ENCODE results near the gene CCDC186. TPM values are rescaled to one million over a fixed set of nuclear protein-coding genes. Genes with fewer than 3 reads are reported as not detected.

The CCDC186 gene
- total RNA-seq, 5 donors from 2014 or later (not counting 1 experiment from before 2014, with no cell fraction given): 25.2 to 46.7 (median 27.0) TPM

- Histone ChIP-seq H3K36me3 (ENCODE audit: control insufficient read depth in 2 of 2, extremely low read depth in 1 of 2, insufficient read depth in 1 of 2, low read length in 1 of 2) (no peaks in the 10 kb centered on the region), H3K27me3 (replicated peaks in 1 of 2; ENCODE audit: control insufficient read depth in 2 of 2, extremely low read depth in 1 of 2, insufficient read depth in 2 of 2, low read length in 1 of 2) (peaks cover 0 to 7% of the 10 kb centered on the region in 2 experiments), H3K4me1 (ENCODE audit: control insufficient read depth in 1 of 2, extremely low read depth in 1 of 2, insufficient read depth in 2 of 2, low read length in 2 of 2) (peaks cover 26 to 48% of the 10 kb centered on the region in 2 experiments), H3K9me3 (no peaks in the 10 kb centered on the region), H3K27ac (ENCODE audit: low read length) (no peak overlapping the region), H3K4me3 (ENCODE audit: control insufficient read depth in 1 of 2, extremely low read depth in 1 of 2, low read length in 1 of 2) (no peak overlapping the region)
- ATAC-seq (replicated peaks in 1 of 4): no peak
- CTCF ChIA-PET: no interaction called here
- no peak for DNase-seq
- POLR2A ChIA-PET: no interaction called here
- Mint-ChIP-seq H3K27me3 (peaks cover 4 to 7% of the 10 kb centered on the region in 2 donors), H3K4me1 (peaks cover 31 to 37% (median 34%) of the 10 kb centered on the region in 3 donors), H3K9me3 (no peaks in the 10 kb centered on the region), H3K27ac (no peak overlapping the region), H3K36me3 (no peaks in the 10 kb centered on the region), H3K4me3 (no peak overlapping the region)
- no CpG with 5 or more reads among the region's 3 CpGs for WGBS (ENCODE audit: insufficient coverage)
These were observed 79.2 kb downstream of the CCDC186 start for GRCh38 chr10:114094795-114095194.

GRCh38 chr10:114087655-114088054, 86.3 kb downstream of the CCDC186 start:
- CTCF ChIA-PET: no interaction called here
- H3K27me3 Mint-ChIP-seq: peaks cover 1 to 4% of the 10 kb centered on the region in 2 donors
- no peaks in the 10 kb centered on the region for H3K4me1 Mint-ChIP-seq
- no peak overlapping the region for H3K4me3 Mint-ChIP-seq
- ATAC-seq (replicated peaks in 1 of 4) (no peak), DNase-seq (no peak)
- Histone ChIP-seq H3K36me3 (ENCODE audit: control insufficient read depth in 2 of 2, extremely low read depth in 1 of 2, insufficient read depth in 1 of 2, low read length in 1 of 2) (no peaks in the 10 kb centered on the region), H3K4me1 (ENCODE audit: control insufficient read depth in 1 of 2, extremely low read depth in 1 of 2, insufficient read depth in 2 of 2, low read length in 2 of 2) (no peaks in the 10 kb centered on the region), H3K4me3 (ENCODE audit: control insufficient read depth in 1 of 2, extremely low read depth in 1 of 2, low read length in 1 of 2) (no peak overlapping the region), H3K9me3 (no peaks in the 10 kb centered on the region), H3K27me3 (replicated peaks in 1 of 2; ENCODE audit: control insufficient read depth in 2 of 2, extremely low read depth in 1 of 2, insufficient read depth in 2 of 2, low read length in 1 of 2) (peaks cover 0 to 3% of the 10 kb centered on the region in 2 experiments), H3K27ac (ENCODE audit: low read length) (no peak overlapping the region)
- no peak overlapping the region for H3K27ac Mint-ChIP-seq
- H3K36me3 Mint-ChIP-seq: no peaks in the 10 kb centered on the region
- WGBS (ENCODE audit: insufficient coverage): 100% methylated on average over 1 of the region's 4 CpGs
- POLR2A ChIA-PET: no interaction called here
- H3K9me3 Mint-ChIP-seq: no peaks in the 10 kb centered on the region

GRCh38 chr10:114087255-114087654, 86.7 kb downstream of the CCDC186 start:
- H3K4me3 ChIP-seq (ENCODE audit: control insufficient read depth in 1 of 2, extremely low read depth in 1 of 2, low read length in 1 of 2): no peak overlapping the region
- H3K9me3 ChIP-seq: no peaks in the 10 kb centered on the region
- Mint-ChIP-seq H3K4me1 (no peaks in the 10 kb centered on the region), H3K36me3 (no peaks in the 10 kb centered on the region), H3K9me3 (no peaks in the 10 kb centered on the region), H3K27me3 (peaks cover 1 to 4% of the 10 kb centered on the region in 2 donors), H3K4me3 (no peak overlapping the region), H3K27ac (no peak overlapping the region)
- H3K27me3 ChIP-seq (replicated peaks in 1 of 2; ENCODE audit: control insufficient read depth in 2 of 2, extremely low read depth in 1 of 2, insufficient read depth in 2 of 2, low read length in 1 of 2): peaks cover 0 to 3% of the 10 kb centered on the region in 2 experiments
- no peaks in the 10 kb centered on the region for H3K36me3 ChIP-seq (ENCODE audit: control insufficient read depth in 2 of 2, extremely low read depth in 1 of 2, insufficient read depth in 1 of 2, low read length in 1 of 2)
- CTCF ChIA-PET: no interaction called here
- H3K27ac ChIP-seq (ENCODE audit: low read length): no peak overlapping the region
- POLR2A ChIA-PET: no interaction called here
- ATAC-seq (replicated peaks in 1 of 4) (no peak), DNase-seq (no peak)
- 94% methylated on average over 4 of the region's 5 CpGs for WGBS (ENCODE audit: insufficient coverage)
- no peaks in the 10 kb centered on the region for H3K4me1 ChIP-seq (ENCODE audit: control insufficient read depth in 1 of 2, extremely low read depth in 1 of 2, insufficient read depth in 2 of 2, low read length in 2 of 2)

GRCh38 chr10:114084215-114084614, 89.8 kb downstream of the CCDC186 start:
- CTCF ChIA-PET: interaction anchor here in 1 of 2 donors (0.5 kb wide), 1 partner anchor 14 kb away, joined by 4 read pairs; no protein-coding TSS in a partner anchor
- no peak overlapping the region for H3K4me3 ChIP-seq (ENCODE audit: control insufficient read depth in 1 of 2, extremely low read depth in 1 of 2, low read length in 1 of 2)
- no peak for DNase-seq
- no peaks in the 10 kb centered on the region for H3K9me3 ChIP-seq
- H3K27me3 ChIP-seq (replicated peaks in 1 of 2; ENCODE audit: control insufficient read depth in 2 of 2, extremely low read depth in 1 of 2, insufficient read depth in 2 of 2, low read length in 1 of 2): no peaks in the 10 kb centered on the region
- Mint-ChIP-seq H3K36me3 (no peaks in the 10 kb centered on the region), H3K9me3 (no peaks in the 10 kb centered on the region), H3K4me1 (no peaks in the 10 kb centered on the region), H3K27me3 (peaks cover 3 to 5% of the 10 kb centered on the region in 2 donors), H3K4me3 (no peak overlapping the region), H3K27ac (no peak overlapping the region)
- POLR2A ChIA-PET: interaction anchor here in 1 of 2 donors (0.6 kb wide), 1 partner anchor 650 kb away, joined by 3 read pairs; no protein-coding TSS in a partner anchor
- H3K27ac ChIP-seq (ENCODE audit: low read length): no peak overlapping the region
- no peaks in the 10 kb centered on the region for H3K4me1 ChIP-seq (ENCODE audit: control insufficient read depth in 1 of 2, extremely low read depth in 1 of 2, insufficient read depth in 2 of 2, low read length in 2 of 2)
- ATAC-seq (replicated peaks in 1 of 4): peak in 2 of 4 experiments; percentile 38 to 63
- no peaks in the 10 kb centered on the region for H3K36me3 ChIP-seq (ENCODE audit: control insufficient read depth in 2 of 2, extremely low read depth in 1 of 2, insufficient read depth in 1 of 2, low read length in 1 of 2)
- WGBS (ENCODE audit: insufficient coverage): 85% methylated on average over 1 of the region's 4 CpGs

GRCh38 chr10:114083040-114083439, 91.0 kb downstream of the CCDC186 start:
- Histone ChIP-seq H3K27me3 (replicated peaks in 1 of 2; ENCODE audit: control insufficient read depth in 2 of 2, extremely low read depth in 1 of 2, insufficient read depth in 2 of 2, low read length in 1 of 2) (no peaks in the 10 kb centered on the region), H3K4me1 (ENCODE audit: control insufficient read depth in 1 of 2, extremely low read depth in 1 of 2, insufficient read depth in 2 of 2, low read length in 2 of 2) (no peaks in the 10 kb centered on the region), H3K9me3 (no peaks in the 10 kb centered on the region), H3K4me3 (ENCODE audit: control insufficient read depth in 1 of 2, extremely low read depth in 1 of 2, low read length in 1 of 2) (no peak overlapping the region), H3K36me3 (ENCODE audit: control insufficient read depth in 2 of 2, extremely low read depth in 1 of 2, insufficient read depth in 1 of 2, low read length in 1 of 2) (no peaks in the 10 kb centered on the region), H3K27ac (ENCODE audit: low read length) (no peak overlapping the region)
- H3K4me1 Mint-ChIP-seq: no peaks in the 10 kb centered on the region
- ChIA-PET POLR2A (no interaction called here), CTCF (no interaction called here)
- ATAC-seq (replicated peaks in 1 of 4) (peak in 2 of 4 experiments; percentile 26 to 68), DNase-seq (no peak)
- no peaks in the 10 kb centered on the region for H3K36me3 Mint-ChIP-seq
- H3K27me3 Mint-ChIP-seq: peaks cover 3 to 5% of the 10 kb centered on the region in 2 donors
- WGBS (ENCODE audit: insufficient coverage): 75% methylated on average over 4 of the region's 5 CpGs
- H3K9me3 Mint-ChIP-seq: no peaks in the 10 kb centered on the region
- H3K4me3 Mint-ChIP-seq: no peak overlapping the region
- H3K27ac Mint-ChIP-seq: no peak overlapping the region

GRCh38 chr10:114081911-114082583, 92.0 kb downstream of the CCDC186 start:
- Mint-ChIP-seq H3K27ac (no peak overlapping the region), H3K4me3 (no peak overlapping the region), H3K9me3 (no peaks in the 10 kb centered on the region), H3K27me3 (peaks cover 3 to 5% of the 10 kb centered on the region in 2 donors), H3K36me3 (no peaks in the 10 kb centered on the region), H3K4me1 (no peaks in the 10 kb centered on the region)
- no peak overlapping the region for H3K4me3 ChIP-seq (ENCODE audit: control insufficient read depth in 1 of 2, extremely low read depth in 1 of 2, low read length in 1 of 2)
- DNase-seq: no peak
- no peaks in the 10 kb centered on the region for H3K36me3 ChIP-seq (ENCODE audit: control insufficient read depth in 2 of 2, extremely low read depth in 1 of 2, insufficient read depth in 1 of 2, low read length in 1 of 2)
- ATAC-seq (replicated peaks in 1 of 4): no peak
- no peaks in the 10 kb centered on the region for H3K27me3 ChIP-seq (replicated peaks in 1 of 2; ENCODE audit: control insufficient read depth in 2 of 2, extremely low read depth in 1 of 2, insufficient read depth in 2 of 2, low read length in 1 of 2)
- H3K4me1 ChIP-seq (ENCODE audit: control insufficient read depth in 1 of 2, extremely low read depth in 1 of 2, insufficient read depth in 2 of 2, low read length in 2 of 2): no peaks in the 10 kb centered on the region
- no peaks in the 10 kb centered on the region for H3K9me3 ChIP-seq
- 96% methylated on average over 6 of the region's 8 CpGs for WGBS (ENCODE audit: insufficient coverage)
- POLR2A ChIA-PET: no interaction called here
- CTCF ChIA-PET: no interaction called here
- H3K27ac ChIP-seq (ENCODE audit: low read length): no peak overlapping the region

Data from T-cell (primary cell).